K562 (cell line): ENCODE data around the gene CCDC88C.

ENCODE experiments used
- TRIM28 ChIP-seq: fragments of 450-650 bp; IDR thresholded peaks from 2 replicates; pipeline ENCODE4 v1.6.1; 2017
- ZBTB17 ChIP-seq: fragments of 450-650 bp; formaldehyde crosslinking; IDR thresholded peaks from 2 replicates; pipeline ENCODE4 v1.4.0; 2020; ENCODE audit warnings: mild to moderate bottlenecking

DNA sequence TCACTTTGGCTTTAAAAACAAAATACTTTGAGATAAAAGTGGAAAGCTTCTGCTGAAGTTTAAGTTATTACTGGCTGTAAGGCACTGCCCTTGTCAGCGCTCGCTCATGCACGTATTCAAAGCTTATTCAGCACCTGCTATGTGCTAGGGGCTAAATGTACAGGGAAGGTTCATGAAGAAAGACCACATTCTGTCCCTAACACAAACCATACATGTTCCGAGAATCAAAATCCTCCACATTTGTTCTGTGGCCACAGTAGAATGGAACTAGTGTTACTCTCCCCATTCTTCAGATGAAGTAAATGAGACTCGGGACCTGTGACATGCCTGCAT is 139.3 kb downstream of the CCDC88C start:
- TF ChIP-seq TRIM28 = no peak
- TF ChIP-seq ZBTB17 (CRISPR knock-in tag) = no peak
